ENCODE measurements around the gene GNMT.

GRCh38 chr6:42947950-42948349 is 12.6 kb upstream of the GNMT start:
- TF ChIP-seq POLR2A (IDR thresholded peaks at IDR 0.05) (no peak), CTCF (IDR thresholded peaks at IDR 0.05) (no peak), EP300 (IDR thresholded peaks at IDR 0.05) (no peak)
